ENCODE results near the gene AGTR1.
A peak's percentile ranks its signal among the peaks of the same experiment; 100 is the strongest.

Gene AGTR1

GRCh38 chr3:148707601-148708380 lies 10.1 kb downstream of the AGTR1 start:
- TF ChIP-seq CTCF (IDR thresholded peaks at IDR 0.05; ENCODE audit: low read depth, low read length) = no peak
- in situ Hi-C loops (cut with HindIII; ENCODE audit: low sequenced_read_pairs) = no loop called here
- no peak overlapping the region for H3K4me3 ChIP-seq (ENCODE audit: low read depth, low read length)
- no peak for DNase-seq (ENCODE audit: low read depth, low spot score)

GRCh38 chr3:148708409-148708808 lies 10.7 kb downstream of the AGTR1 start:
- no peak for TF ChIP-seq CTCF (IDR thresholded peaks at IDR 0.05; ENCODE audit: low read depth, low read length)
- in situ Hi-C loops (cut with HindIII; ENCODE audit: low sequenced_read_pairs) = no loop called here
- H3K4me3 ChIP-seq (ENCODE audit: low read depth, low read length) = no peak overlapping the region
- no peak for DNase-seq (ENCODE audit: low read depth, low spot score)

DNA sequence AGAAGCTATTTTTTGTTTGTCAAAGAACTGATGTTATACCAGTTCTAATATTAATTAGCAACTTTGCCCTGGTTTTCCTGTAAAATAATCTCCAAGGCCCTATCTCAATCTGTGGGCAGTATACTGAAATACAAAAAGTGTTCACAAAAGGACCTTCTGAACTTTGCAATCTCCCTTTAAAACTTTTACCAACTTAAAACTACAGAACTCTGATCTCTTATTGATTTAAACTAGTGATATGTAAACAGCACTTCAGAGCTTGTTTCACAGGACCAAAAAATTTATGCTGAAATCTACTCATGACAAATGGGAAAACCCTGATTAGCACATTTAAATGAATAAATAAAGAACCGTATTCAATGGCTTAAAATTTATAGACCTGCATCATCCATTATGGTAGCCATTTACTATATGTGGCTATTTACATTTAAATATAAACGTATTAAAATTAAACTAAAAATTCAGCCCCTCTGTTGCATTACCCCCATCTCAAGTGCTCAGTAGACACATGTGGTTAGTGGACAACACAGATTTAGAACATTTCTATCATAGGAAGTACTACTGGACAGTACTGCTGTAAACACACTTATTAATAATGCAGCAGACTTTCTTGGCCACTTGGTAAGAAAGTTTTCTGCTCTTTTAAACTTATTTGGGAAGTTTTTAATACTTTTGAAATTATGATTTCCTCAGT lies 12.0 kb downstream of the AGTR1 start:
- TF ChIP-seq CTCF (IDR thresholded peaks at IDR 0.05; ENCODE audit: low read depth, low read length) = no peak
- no peak for DNase-seq (ENCODE audit: low read depth, low spot score)
- in situ Hi-C loops (cut with HindIII; ENCODE audit: low sequenced_read_pairs) = no loop called here
- H3K4me3 ChIP-seq (ENCODE audit: low read depth, low read length) = no peak overlapping the region

GRCh38 chr3:148710665-148711064 lies 13.0 kb downstream of the AGTR1 start:
- in situ Hi-C loops (cut with HindIII; ENCODE audit: low sequenced_read_pairs) = no loop called here
- DNase-seq (ENCODE audit: low read depth, low spot score) = no peak
- H3K4me3 ChIP-seq (ENCODE audit: low read depth, low read length) = no peak overlapping the region
- no peak for TF ChIP-seq CTCF (IDR thresholded peaks at IDR 0.05; ENCODE audit: low read depth, low read length)

DNA sequence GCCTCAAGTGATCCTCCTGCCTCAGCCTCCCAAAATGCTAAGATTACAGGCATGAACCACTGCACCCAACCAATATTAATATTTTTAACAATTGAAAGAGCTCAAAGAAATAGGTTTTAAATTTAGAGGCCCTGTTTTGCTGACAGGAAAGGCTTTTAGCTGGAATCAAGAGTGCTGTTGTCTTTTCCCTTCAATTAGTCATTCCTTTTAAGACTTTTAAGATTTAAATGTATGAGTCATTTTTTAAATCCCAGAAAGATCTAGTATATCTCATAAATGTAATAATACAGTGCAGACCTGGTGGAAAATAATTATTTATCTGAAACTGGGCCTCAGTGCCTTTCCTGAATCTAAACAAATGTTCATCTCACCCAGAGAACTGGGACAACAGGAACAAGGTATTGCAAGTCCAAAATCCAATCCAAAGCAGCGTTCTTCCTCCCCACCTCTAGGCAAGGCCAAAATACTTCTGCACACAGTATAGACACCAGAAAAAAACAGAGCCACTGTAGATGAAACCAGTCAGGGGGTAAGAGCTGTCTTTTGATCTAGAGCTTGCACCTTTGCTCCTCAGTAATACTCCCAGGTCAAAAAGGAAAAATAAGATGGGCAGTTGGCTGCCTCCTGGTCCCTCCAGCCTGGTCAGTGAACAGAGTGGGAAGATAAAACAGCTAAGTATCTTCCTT lies 14.4 kb downstream of the AGTR1 start:
- no peak for DNase-seq (ENCODE audit: low read depth, low spot score)
- TF ChIP-seq CTCF (IDR thresholded peaks at IDR 0.05; ENCODE audit: low read depth, low read length) = no peak
- no peak overlapping the region for H3K4me3 ChIP-seq (ENCODE audit: low read depth, low read length)
- in situ Hi-C loops (cut with HindIII; ENCODE audit: low sequenced_read_pairs) = no loop called here

- in situ Hi-C loops (cut with HindIII; ENCODE audit: low sequenced_read_pairs) = no loop called here
- no peak for TF ChIP-seq CTCF (IDR thresholded peaks at IDR 0.05; ENCODE audit: low read depth, low read length)
- DNase-seq (ENCODE audit: low read depth, low spot score) = peak; percentile 19
- H3K4me3 ChIP-seq (ENCODE audit: low read depth, low read length) = no peak overlapping the region
Observed at GRCh38 chr3:148714521-148714920, 16.8 kb downstream of the AGTR1 start.
